ENCODE results near the gene TERB2.
"Not testable (repeated sequence)": the region's sequence is repeated elsewhere in the genome, so short reads cannot be mapped to it uniquely, and the experiment has no call there.

TERB2 gene

GRCh38 chr15:45003731-45004410 lies 47.4 kb downstream of the TERB2 start:
- DNase-seq (ENCODE audit: low read depth) = not testable (repeated sequence)

GRCh38 chr15:45004590-45005175 lies 48.2 kb downstream of the TERB2 start:
- DNase-seq (ENCODE audit: low read depth) = not testable (repeated sequence)

- DNase-seq (ENCODE audit: low read depth) = no peak
These were observed 52.6 kb downstream of the TERB2 start for GRCh38 chr15:45009046-45009445.

- not testable (repeated sequence) for DNase-seq (ENCODE audit: low read depth)
These were observed 58.6 kb downstream of the TERB2 start for GRCh38 chr15:45015114-45015513.

GRCh38 chr15:45020222-45020900 lies 63.9 kb downstream of the TERB2 start:
- not testable (repeated sequence) for DNase-seq (ENCODE audit: low read depth)

- DNase-seq (ENCODE audit: low read depth) = not testable (repeated sequence)
These were observed 64.4 kb downstream of the TERB2 start for GRCh38 chr15:45020901-45021259.

GRCh38 chr15:45021348-45021747 lies 64.9 kb downstream of the TERB2 start:
- peak; percentile 59 for DNase-seq (ENCODE audit: low read depth)

- peak; percentile 64 for DNase-seq (ENCODE audit: low read depth)
These were observed 66.6 kb downstream of the TERB2 start, which contains the start of gene SORD for GRCh38 chr15:45022871-45023658. Gene SORD (plus strand): TSS chr15:45023195. CDS start chr15:45023284, 89 bp downstream.

- no peak for DNase-seq (ENCODE audit: low read depth)
These were observed 67.3 kb downstream of the TERB2 start for GRCh38 chr15:45023659-45024225.

GRCh38 chr15:45024649-45025048 lies 68.2 kb downstream of the TERB2 start:
- DNase-seq (ENCODE audit: low read depth) = not testable (repeated sequence)

GRCh38 chr15:45025627-45026026 lies 69.1 kb downstream of the TERB2 start:
- DNase-seq (ENCODE audit: low read depth) = not testable (repeated sequence)

GRCh38 chr15:45026651-45027190 lies 70.2 kb downstream of the TERB2 start:
- no peak for DNase-seq (ENCODE audit: low read depth)

- no peak for DNase-seq (ENCODE audit: low read depth)
These were observed 70.7 kb downstream of the TERB2 start for GRCh38 chr15:45027220-45027619.
